Measurements from ENCODE around the gene PDE4C. TPM values are rescaled to one million over a fixed set of nuclear protein-coding genes. Genes with fewer than 3 reads are reported as not detected.

PDE4C gene
- total RNA-seq, 4 donors from 2014 or later = not detected

GRCh38 chr19:18198374-18198773 lies 27.9 kb downstream of the PDE4C start:
- TF ChIP-seq, protein P1, sequence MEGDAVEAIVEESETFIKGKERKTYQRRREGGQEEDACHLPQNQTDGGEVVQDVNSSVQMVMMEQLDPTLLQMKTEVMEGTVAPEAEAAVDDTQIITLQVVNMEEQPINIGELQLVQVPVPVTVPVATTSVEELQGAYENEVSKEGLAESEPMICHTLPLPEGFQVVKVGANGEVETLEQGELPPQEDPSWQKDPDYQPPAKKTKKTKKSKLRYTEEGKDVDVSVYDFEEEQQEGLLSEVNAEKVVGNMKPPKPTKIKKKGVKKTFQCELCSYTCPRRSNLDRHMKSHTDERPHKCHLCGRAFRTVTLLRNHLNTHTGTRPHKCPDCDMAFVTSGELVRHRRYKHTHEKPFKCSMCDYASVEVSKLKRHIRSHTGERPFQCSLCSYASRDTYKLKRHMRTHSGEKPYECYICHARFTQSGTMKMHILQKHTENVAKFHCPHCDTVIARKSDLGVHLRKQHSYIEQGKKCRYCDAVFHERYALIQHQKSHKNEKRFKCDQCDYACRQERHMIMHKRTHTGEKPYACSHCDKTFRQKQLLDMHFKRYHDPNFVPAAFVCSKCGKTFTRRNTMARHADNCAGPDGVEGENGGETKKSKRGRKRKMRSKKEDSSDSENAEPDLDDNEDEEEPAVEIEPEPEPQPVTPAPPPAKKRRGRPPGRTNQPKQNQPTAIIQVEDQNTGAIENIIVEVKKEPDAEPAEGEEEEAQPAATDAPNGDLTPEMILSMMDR (IDR thresholded peaks at IDR 0.05; ENCODE audit: low read depth) = no peak

GRCh38 chr19:18197941-18198340 lies 28.3 kb downstream of the PDE4C start:
- TF ChIP-seq, protein P1 (IDR thresholded peaks at IDR 0.05; ENCODE audit: low read depth) = no peak

DNA sequence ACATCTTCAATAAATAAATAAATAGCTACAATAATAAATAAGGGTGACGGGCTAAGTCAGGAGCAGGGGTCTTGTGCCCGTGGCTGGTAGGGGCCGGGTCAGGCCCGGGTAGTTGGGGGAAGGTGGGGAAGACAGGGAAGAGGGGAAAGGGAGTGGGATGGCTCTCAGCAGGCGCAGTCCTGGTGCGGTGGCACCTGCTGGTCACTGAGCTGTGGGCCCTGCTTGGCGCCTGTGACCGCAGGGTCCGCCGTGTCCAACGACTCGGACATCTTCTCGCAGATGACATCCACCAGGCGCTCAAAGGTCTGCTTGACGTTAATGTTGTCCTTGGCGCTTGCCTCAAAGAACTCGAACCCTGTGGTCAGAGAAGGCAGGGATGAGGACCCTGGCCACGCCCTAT lies 28.9 kb downstream of the PDE4C start:
- TF ChIP-seq, protein P1 (IDR thresholded peaks at IDR 0.05; ENCODE audit: low read depth) = no peak

DNA sequence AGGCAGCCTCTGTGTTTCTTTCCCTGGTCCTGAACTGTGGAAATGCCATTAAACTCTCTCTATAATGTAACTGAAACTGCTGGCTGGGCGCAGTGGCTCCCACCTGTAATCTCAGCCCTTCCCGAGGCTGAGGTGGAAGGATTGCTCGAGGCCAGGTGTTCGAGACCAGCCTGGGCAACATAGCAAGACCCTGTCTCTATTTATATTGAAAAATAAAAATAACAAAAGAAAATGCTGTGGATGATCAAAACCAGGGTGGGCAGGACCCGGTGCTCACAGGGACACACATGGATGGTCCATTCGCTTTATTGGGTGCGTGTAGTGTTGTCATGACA lies 29.8 kb downstream of the PDE4C start:
- TF ChIP-seq, protein P1 (IDR thresholded peaks at IDR 0.05; ENCODE audit: low read depth) = no peak

- TF ChIP-seq, protein P1 (IDR thresholded peaks at IDR 0.05; ENCODE audit: low read depth) = no peak
These were observed 31.5 kb downstream of the PDE4C start for GRCh38 chr19:18194554-18195238.

DNA sequence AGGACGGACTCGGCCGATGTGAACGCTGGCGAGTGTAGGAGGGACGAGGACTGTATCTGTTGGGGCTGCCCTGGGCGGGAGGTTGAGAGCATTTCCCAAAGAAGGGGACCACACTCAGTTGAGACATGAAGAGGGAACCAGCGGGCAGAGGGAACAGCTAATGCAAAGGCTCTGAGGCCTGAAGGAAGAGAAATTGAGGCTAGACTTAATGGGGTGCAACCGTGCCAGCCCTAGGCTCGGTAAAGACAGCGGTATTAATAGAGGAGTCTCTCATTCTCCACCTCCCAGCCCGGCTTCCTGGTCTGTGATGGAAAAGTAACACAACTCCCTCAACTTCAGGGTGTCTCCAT lies 32.1 kb downstream of the PDE4C start:
- TF ChIP-seq, protein P1 (IDR thresholded peaks at IDR 0.05; ENCODE audit: low read depth) = no peak

- TF ChIP-seq, protein P1 (IDR thresholded peaks at IDR 0.05; ENCODE audit: low read depth) = no peak
These were observed 32.7 kb downstream of the PDE4C start for GRCh38 chr19:18193388-18194180.

All from subcutaneous adipose tissue (tissue), 4 donors.